ENCODE results near the gene TUB.

DNA sequence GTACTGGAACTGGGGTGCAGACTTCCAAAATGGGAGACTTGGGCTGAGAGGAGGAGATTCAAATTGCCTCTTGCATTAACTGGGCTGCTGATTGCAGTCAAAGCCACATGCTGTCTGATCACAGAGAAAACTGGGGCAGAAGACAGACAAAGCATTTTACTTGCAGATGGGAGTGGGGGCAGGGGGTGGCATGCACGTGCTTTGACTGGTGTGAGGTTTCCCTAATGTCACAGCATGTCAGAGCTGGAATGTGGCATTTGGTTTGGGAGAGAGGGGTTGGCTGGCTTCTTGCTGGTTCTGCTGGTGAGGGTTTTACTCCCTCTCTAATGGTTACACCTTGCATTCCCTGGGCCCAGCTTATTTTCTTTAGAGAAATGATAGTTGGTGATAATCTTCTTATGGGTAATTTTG, 2.9 kb downstream of the TUB start:
- TF ChIP-seq, protein P1, sequence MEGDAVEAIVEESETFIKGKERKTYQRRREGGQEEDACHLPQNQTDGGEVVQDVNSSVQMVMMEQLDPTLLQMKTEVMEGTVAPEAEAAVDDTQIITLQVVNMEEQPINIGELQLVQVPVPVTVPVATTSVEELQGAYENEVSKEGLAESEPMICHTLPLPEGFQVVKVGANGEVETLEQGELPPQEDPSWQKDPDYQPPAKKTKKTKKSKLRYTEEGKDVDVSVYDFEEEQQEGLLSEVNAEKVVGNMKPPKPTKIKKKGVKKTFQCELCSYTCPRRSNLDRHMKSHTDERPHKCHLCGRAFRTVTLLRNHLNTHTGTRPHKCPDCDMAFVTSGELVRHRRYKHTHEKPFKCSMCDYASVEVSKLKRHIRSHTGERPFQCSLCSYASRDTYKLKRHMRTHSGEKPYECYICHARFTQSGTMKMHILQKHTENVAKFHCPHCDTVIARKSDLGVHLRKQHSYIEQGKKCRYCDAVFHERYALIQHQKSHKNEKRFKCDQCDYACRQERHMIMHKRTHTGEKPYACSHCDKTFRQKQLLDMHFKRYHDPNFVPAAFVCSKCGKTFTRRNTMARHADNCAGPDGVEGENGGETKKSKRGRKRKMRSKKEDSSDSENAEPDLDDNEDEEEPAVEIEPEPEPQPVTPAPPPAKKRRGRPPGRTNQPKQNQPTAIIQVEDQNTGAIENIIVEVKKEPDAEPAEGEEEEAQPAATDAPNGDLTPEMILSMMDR (IDR thresholded peaks at IDR 0.05; ENCODE audit: insufficient read depth, low read length, poor library complexity, severe bottlenecking) = no peak
- TF ChIP-seq EZH2phosphoT487 (conservative IDR thresholded peaks at IDR 0.05; ENCODE audit: low read length) = no peak

Data from SU-DHL-6 (cell line).